DMS 273 (cell line): Measurements from ENCODE around the gene SLC43A3.
A peak's percentile ranks its signal among the peaks of the same experiment; 100 is the strongest.

ENCODE experiments used
- DNase-seq: peaks from one replicate; lab custom pipeline; 2025; ENCODE audit not compliant: unreplicated experiment; lab: John Stamatoyannopoulos, UW

Gene SLC43A3

GRCh38 chr11:57426929-57427726 is at the start of gene SLC43A3:
TSS of gene SLC43A3 (minus strand) at chr11:57427121. CDS start at chr11:57426172, 949 bp downstream.
- peak; percentile 74 for DNase-seq

- DNase-seq: peak; percentile 46
Measured at GRCh38 chr11:57476047-57476756, 49.3 kb upstream of the SLC43A3 start.

GRCh38 chr11:57475671-57476046 is 48.7 kb upstream of the SLC43A3 start:
- no peak for DNase-seq

GRCh38 chr11:57475191-57475590 is 48.3 kb upstream of the SLC43A3 start:
- peak; percentile 21 for DNase-seq

GRCh38 chr11:57474803-57475115 is 47.8 kb upstream of the SLC43A3 start:
- DNase-seq: no peak

GRCh38 chr11:57474017-57474802 is 47.3 kb upstream of the SLC43A3 start:
- DNase-seq: peak; percentile 55

- peak; percentile 22 for DNase-seq
Measured at GRCh38 chr11:57473285-57473841, 46.4 kb upstream of the SLC43A3 start.

GRCh38 chr11:57471496-57471895 is 44.6 kb upstream of the SLC43A3 start:
- DNase-seq: peak; percentile 34

GRCh38 chr11:57469268-57469667 is 42.3 kb upstream of the SLC43A3 start:
- no peak for DNase-seq

- no peak for DNase-seq
Measured at GRCh38 chr11:57468276-57468675, 41.4 kb upstream of the SLC43A3 start.

GRCh38 chr11:57467508-57468157 is 40.7 kb upstream of the SLC43A3 start:
- no peak for DNase-seq

- no peak for DNase-seq
Measured at GRCh38 chr11:57466680-57467079, 39.8 kb upstream of the SLC43A3 start.

- DNase-seq: no peak
Measured at GRCh38 chr11:57464539-57465181, 37.7 kb upstream of the SLC43A3 start.

- peak; percentile 28 for DNase-seq
Measured at GRCh38 chr11:57463671-57464538, 37.0 kb upstream of the SLC43A3 start.

- DNase-seq: no peak
Measured at GRCh38 chr11:57462597-57462996, 35.7 kb upstream of the SLC43A3 start.

GRCh38 chr11:57461841-57462489 is 35.0 kb upstream of the SLC43A3 start:
- no peak for DNase-seq

- peak; percentile 37 for DNase-seq
Measured at GRCh38 chr11:57460758-57461749, 34.1 kb upstream of the SLC43A3 start.
